Measurements from ENCODE around the gene RPL41. TPM values are rescaled to one million over a fixed set of nuclear protein-coding genes. Genes with fewer than 3 reads are reported as not detected.
A peak's percentile ranks its signal among the peaks of the same experiment; 100 is the strongest.

Gene RPL41
- total and polyA plus RNA-seq, 4 donors, result 979 to 2,155 (median 1,482) TPM

GRCh38 chr12:56082382-56082781 is 34.1 kb upstream of the RPL41 start:
- DNase-seq (ENCODE audit: low spot score), result no peak
- no peak for TF ChIP-seq MAX (IDR thresholded peaks at IDR 0.05)
- no peak for TF ChIP-seq TAF1 (conservative IDR thresholded peaks at IDR 0.05)
- TF ChIP-seq ZBTB33 (IDR thresholded peaks at IDR 0.05), result no peak
- TF ChIP-seq FOXA2 (IDR thresholded peaks at IDR 0.05), result no peak
- no peak for TF ChIP-seq EGR1 (IDR thresholded peaks at IDR 0.05; ENCODE audit: low read depth in 2 of 2)
- TF ChIP-seq FOXA1 (IDR thresholded peaks at IDR 0.05), result no peak
- Histone ChIP-seq H3K27me3 (ENCODE audit: control insufficient read depth in 4 of 4, insufficient read depth in 4 of 4, low read length in 3 of 4) (no peaks in the 10 kb centered on the region), H3K4me3 (ENCODE audit: low read depth in 1 of 3, low read length in 3 of 3) (peak overlapping the region; percentile 6 to 67 (median 37)), H3K9ac (ENCODE audit: low read depth in 1 of 2, low read length in 2 of 2) (peak overlapping the region; percentile 5 to 54), H3K4me1 (ENCODE audit: control insufficient read depth in 4 of 4, insufficient read depth in 4 of 4, low read length in 3 of 4) (peaks cover 12 to 48% (median 40%) of the 10 kb centered on the region in 4 donors), H3K27ac (ENCODE audit: low read depth in 1 of 2, low read length in 2 of 2) (peak overlapping the region; percentile 93 to 99), H3K36me3 (ENCODE audit: control insufficient read depth in 4 of 4, insufficient read depth in 3 of 4, low read depth in 1 of 4, low read length in 3 of 4) (peaks cover 6 to 18% (median 11%) of the 10 kb centered on the region in 4 donors), H3K9me3 (ENCODE audit: control insufficient read depth in 4 of 4, low read length in 3 of 4) (no peaks in the 10 kb centered on the region)
- WGBS, result 59% methylated on average over 2 of the region's 2 CpGs

GRCh38 chr12:56082967-56083366 is 33.5 kb upstream of the RPL41 start:
- peak overlapping the region; percentile 93 to 99 for H3K27ac ChIP-seq (ENCODE audit: low read depth in 1 of 2, low read length in 2 of 2)
- peak overlapping the region in 1 of 3 donors; percentile 37 for H3K4me3 ChIP-seq (ENCODE audit: low read depth in 1 of 3, low read length in 3 of 3)
- H3K9ac ChIP-seq (ENCODE audit: low read depth in 1 of 2, low read length in 2 of 2), result peak overlapping the region in 1 of 2 donors; percentile 48
- WGBS, result 47% methylated on average over 3 of the region's 3 CpGs
- H3K4me1 ChIP-seq (ENCODE audit: control insufficient read depth in 4 of 4, insufficient read depth in 4 of 4, low read length in 3 of 4), result peaks cover 12 to 50% (median 41%) of the 10 kb centered on the region in 4 donors
- peaks cover 7 to 20% (median 16%) of the 10 kb centered on the region in 4 donors for H3K36me3 ChIP-seq (ENCODE audit: control insufficient read depth in 4 of 4, insufficient read depth in 3 of 4, low read depth in 1 of 4, low read length in 3 of 4)
- H3K9me3 ChIP-seq (ENCODE audit: control insufficient read depth in 4 of 4, low read length in 3 of 4), result no peaks in the 10 kb centered on the region
- DNase-seq (ENCODE audit: low spot score), result no peak
- TF ChIP-seq SP1 (IDR thresholded peaks at IDR 0.05) (no peak), RAD21 (IDR thresholded peaks at IDR 0.05) (no peak), GABPA (IDR thresholded peaks at IDR 0.05 in 1 of 2, conservative IDR thresholded peaks at IDR 0.05 in 1 of 2) (no peak), NR2F2 (IDR thresholded peaks at IDR 0.05) (no peak), CTCF (IDR thresholded peaks at IDR 0.05; ENCODE audit: low read depth, low read length, missing input control) (no peak), RXRA (IDR thresholded peaks at IDR 0.05) (no peak), FOXA1 (IDR thresholded peaks at IDR 0.05) (no peak), MAX (IDR thresholded peaks at IDR 0.05) (no peak), REST (IDR thresholded peaks at IDR 0.05) (no peak), ZBTB33 (IDR thresholded peaks at IDR 0.05) (no peak), TAF1 (conservative IDR thresholded peaks at IDR 0.05) (no peak)
- H3K27me3 ChIP-seq (ENCODE audit: control insufficient read depth in 4 of 4, insufficient read depth in 4 of 4, low read length in 3 of 4), result no peaks in the 10 kb centered on the region

All from liver (tissue), 9 donors.